ENCODE data around the gene FADS6.

GRCh38 chr17:74833501-74834377 is 59.7 kb downstream of the FADS6 start:
- no peak for TF ChIP-seq CTCF (conservative IDR thresholded peaks at IDR 0.05; ENCODE audit: low read length)
- TF ChIP-seq EZH2phosphoT487 (IDR thresholded peaks at IDR 0.05; ENCODE audit: borderline replicate concordance) = no peak

Data from Loucy (cell line).